CD4-positive, alpha-beta T cell treated with Interleukin-15 for 4 hours (primary cell): ENCODE data around the gene NLRP4.

ENCODE experiments used
- DNase-seq: peaks from one replicate; pipeline ENCODE4 v3.0.0-alpha.2; 2020; ENCODE audit warnings: low spot score

Gene NLRP4, protein sequence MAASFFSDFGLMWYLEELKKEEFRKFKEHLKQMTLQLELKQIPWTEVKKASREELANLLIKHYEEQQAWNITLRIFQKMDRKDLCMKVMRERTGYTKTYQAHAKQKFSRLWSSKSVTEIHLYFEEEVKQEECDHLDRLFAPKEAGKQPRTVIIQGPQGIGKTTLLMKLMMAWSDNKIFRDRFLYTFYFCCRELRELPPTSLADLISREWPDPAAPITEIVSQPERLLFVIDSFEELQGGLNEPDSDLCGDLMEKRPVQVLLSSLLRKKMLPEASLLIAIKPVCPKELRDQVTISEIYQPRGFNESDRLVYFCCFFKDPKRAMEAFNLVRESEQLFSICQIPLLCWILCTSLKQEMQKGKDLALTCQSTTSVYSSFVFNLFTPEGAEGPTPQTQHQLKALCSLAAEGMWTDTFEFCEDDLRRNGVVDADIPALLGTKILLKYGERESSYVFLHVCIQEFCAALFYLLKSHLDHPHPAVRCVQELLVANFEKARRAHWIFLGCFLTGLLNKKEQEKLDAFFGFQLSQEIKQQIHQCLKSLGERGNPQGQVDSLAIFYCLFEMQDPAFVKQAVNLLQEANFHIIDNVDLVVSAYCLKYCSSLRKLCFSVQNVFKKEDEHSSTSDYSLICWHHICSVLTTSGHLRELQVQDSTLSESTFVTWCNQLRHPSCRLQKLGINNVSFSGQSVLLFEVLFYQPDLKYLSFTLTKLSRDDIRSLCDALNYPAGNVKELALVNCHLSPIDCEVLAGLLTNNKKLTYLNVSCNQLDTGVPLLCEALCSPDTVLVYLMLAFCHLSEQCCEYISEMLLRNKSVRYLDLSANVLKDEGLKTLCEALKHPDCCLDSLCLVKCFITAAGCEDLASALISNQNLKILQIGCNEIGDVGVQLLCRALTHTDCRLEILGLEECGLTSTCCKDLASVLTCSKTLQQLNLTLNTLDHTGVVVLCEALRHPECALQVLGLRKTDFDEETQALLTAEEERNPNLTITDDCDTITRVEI

DNA sequence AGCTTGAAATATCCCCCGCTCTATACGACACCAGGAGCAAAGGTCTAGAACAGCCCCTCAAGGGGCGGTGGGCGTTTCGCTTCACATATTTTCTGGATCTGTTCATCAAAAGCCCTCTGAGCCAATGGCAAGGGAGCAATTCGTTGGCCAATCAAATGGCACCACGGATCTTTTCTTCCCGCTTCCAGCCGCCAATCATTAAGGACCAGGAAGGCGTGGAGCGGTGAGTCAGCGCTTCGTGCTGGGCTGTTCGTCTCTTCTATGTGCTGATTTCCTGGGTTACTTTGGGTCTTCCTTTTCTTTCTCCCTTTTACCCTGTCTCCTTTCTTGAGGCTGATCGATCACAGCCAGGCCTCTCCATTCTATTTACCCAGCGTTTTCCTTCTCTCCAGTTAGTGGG lies at the start of gene NLRP4:
Gene NLRP4 (plus strand): TSS at position 201 of the 400 bp plus-strand sequence. CDS start 15,541 bp downstream, outside the sequence.
- no peak for DNase-seq

DNA sequence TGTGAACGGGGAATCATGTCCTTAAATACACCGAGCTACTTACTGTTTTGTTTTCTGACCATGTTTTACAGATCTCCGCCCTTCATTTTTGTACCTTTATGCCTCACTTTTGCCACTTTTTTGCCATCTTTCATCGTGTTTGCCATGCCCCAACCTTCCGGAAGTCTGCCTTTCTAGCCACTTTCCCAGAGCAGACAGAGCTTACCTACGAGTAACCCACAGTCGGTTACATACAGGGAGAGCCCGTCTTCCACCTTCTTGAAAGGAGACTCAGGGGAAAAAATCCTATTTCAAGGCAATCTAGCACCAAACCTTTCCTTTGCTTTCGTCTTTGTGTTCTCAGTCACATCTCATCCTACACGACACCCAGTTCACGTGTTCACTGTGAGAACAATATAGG lies 41.3 kb upstream of the NLRP4 start:
- no peak for DNase-seq

DNA sequence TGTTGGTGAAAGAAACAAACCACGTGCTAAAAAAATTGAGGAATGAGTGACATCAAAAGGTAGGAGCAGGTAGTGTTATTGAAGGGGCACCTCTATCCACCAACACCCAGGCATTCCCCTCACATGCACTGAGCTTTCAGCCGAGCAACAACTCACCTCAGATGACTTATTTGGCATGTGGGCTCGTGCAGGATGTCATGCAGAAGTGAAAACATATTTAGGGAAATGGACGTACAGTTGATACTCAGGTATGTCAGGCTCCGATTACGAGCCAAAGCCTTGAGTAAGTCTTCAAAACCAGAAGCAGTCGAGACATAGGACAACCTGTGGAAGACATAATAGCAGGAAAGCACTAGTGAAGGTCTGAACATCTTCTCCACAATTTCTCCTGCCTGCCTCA lies 34.9 kb upstream of the NLRP4 start:
- DNase-seq = no peak

DNA sequence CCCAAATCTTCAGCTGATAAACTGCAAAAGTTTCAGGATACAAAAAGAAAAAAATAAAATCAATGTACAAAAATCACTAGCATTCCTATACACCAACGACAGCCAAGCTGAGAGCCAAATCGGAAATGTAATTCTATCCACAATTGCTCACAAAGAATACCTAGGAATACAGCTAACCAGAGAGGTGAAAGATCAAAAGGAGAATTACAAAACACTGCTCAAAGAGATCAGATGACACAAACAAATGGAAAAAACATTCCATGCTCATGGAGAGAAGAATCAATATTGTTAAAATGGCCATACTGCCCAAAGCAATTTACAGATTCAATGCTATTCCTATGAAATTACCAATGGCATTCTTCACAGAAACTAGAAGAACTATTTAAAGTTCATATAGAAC lies 34.1 kb upstream of the NLRP4 start:
- no peak for DNase-seq

DNA sequence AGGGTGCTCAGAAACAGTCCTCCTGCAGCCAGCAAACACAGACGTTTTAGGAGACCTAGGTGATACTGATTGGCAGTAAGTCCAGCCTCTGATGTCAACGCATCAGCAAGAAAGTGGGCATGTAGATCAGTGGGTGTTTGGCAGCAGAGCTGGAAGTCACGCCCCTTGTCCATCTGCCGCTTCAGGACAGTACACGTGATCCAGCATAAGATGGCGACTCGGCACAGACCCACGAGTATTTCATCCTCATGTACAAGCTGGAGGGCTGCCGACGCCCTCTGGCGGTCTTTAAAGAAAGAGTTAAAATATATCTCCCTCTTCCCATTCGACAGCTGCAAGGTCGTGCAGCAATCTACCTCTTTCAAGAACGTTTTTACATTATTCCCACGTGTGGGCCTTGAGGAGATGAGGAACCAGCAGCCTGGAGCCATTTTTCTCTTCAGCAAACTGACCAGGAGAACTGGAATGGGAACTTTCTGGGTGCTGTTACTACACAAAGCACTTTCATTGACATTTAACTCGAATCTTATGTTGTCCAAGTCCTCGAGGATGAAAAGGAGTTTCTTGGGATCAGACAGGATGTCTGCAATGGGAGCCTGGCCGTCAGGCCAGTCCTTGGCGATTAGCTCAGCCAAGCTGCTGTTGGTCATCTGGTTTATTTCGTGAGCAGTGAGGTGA lies 26.8 kb upstream of the NLRP4 start:
- peak; percentile 2 for DNase-seq

DNA sequence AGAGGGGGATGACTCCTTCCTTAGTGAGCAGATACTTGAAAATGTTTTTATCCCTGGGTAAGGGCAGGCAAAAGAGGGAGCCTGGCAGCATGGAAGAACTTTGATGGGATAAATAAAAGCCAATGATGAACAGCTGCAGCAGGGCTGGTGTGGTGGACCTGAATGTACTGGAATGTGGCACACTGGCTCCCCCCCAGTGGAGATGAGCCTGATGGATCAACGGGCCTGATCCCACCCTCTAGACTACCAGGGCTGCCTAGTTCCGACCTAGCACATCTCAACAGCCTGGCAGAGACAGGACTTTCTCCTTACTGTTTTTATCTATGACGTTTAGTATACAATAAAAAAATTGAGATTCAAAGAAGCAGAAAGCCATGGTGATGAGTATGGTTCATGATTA lies 25.0 kb upstream of the NLRP4 start:
- no peak for DNase-seq

DNA sequence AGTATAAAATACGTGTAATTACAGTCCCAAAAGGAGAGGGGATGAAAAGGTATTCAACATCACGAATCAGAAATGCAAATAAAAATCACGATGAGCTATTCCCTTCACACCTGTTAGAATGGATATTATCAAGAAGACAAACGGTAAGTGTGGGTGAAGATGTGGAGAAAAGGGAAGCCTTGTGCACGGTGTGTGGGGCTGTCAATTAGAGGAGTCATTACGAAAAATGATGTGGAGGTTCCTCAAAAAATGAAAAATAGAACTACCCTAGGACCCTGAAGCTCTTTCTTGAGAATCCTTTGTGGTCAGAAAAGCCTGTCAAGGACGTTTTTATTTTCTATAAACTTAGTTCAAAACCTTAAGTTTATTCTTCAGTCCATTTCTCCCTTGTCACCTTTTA lies 23.9 kb upstream of the NLRP4 start:
- DNase-seq = no peak

DNA sequence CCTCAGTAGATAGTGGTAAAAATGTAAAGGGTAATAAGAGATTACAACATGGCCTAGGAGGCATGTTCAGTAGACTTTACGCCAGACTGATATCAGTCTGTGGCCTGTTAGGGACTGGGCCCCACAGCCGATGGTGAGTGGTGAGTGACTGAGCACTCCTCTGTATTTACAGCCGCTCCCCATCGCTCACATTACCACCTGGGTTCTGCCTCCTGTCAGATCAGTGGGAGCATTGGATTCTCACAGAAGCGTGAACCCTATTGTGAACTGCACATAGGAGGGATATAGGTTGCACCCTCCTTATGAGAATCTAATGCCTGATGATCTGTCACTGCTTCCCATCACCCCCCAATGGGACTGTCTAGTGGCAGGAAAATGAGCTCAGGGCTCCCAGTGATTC lies 22.4 kb upstream of the NLRP4 start:
- no peak for DNase-seq

DNA sequence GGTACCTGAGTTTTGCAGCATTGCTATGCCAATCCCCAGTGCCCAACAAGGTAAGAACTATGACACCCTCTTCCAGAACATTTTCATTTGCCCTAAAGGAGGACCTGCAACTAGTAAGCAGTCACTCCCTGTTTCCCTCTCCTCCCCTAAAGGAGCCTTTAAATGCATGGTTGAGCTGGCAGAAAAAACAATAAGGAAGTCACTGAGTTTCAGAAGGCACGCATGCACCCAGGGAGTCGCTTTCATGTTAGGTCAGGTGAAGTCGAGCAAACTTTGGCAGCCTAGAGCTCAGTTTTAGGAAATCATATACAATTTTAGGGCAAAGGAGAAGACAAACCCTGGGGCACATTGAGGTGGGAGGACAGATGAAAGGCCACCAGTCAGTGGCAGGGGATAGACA lies 16.3 kb upstream of the NLRP4 start:
- DNase-seq = no peak

DNA sequence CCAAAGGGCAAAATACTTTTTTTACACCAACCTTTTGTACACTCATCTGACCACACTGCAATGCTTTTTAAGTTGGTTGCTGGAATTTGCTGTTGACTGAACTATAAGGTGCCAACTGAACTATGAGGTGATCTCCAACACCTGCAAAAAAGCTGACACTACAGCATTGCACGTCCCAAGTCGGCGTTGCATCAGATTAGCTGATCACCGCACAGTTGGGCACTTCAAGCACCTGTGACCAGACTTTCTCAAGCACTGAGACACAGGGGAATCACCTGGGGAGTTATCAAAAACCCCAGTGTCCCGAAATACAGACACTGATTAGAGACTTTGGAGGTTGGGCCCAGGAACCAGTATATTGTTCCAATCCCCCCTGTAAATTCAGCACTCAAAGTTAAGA lies 5.7 kb upstream of the NLRP4 start:
- DNase-seq = no peak

DNA sequence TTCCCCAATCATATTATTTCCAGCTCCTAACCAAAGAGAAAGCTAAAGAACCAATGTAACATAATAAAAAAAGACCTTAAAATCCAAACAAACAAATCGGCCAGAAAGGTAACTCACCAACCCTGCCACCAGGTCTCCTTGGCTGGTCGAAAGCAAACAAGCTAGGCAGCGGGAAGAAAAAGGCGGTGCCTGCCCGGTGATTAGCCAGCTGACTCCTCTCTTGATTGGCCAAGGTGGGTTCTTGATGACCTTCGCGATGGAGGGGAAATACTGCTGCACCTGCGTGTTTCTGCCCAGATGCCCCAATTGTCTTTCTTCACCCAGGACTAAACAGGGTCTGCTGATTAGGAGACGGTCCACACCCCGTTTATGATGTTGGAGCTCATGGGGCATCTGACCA lies 4.5 kb upstream of the NLRP4 start, which contains the start of gene NLRP11:
Gene NLRP11 (minus strand): TSS at position 154 of the 400 bp plus-strand sequence. CDS start 13,825 bp downstream, outside the sequence.
- DNase-seq = no peak

DNA sequence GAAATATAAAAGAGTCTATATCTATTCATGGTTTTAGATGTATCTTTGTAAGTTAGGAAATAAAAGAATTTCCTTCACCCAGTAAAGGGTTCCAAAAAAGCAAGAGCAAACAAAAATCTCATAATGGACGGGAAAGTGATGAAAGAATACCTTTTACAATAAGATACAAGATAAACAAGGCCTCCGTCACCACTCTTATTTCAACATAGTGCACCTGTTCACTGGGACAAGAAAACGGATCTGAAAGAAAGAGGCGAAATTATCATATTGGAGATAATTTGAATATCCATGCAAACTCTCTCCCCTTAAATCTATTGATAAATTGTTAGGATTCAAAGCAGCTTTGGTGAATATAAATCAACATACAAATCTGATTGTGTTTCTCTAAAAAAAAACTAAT lies 3.7 kb upstream of the NLRP4 start:
- DNase-seq = no peak

DNA sequence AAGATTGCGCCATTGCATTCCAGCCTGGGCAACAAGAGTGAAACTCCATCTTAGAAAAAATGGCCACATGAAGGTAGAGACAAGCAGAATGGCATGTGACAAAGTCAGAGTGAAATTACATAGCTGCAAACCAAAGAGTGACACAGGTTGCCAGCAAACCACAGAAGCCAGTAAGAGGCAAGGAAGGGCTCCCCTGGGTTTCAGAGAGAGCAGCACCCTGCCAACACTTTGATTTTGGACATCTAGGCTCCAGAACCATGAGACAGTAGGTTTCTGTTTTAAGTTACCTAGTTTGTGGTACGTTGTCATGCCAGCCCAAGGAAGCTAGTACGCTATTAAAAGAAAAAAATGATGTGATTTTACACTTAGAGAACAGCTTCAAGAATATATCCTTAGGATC lies 1.9 kb downstream of the NLRP4 start:
- DNase-seq = no peak

DNA sequence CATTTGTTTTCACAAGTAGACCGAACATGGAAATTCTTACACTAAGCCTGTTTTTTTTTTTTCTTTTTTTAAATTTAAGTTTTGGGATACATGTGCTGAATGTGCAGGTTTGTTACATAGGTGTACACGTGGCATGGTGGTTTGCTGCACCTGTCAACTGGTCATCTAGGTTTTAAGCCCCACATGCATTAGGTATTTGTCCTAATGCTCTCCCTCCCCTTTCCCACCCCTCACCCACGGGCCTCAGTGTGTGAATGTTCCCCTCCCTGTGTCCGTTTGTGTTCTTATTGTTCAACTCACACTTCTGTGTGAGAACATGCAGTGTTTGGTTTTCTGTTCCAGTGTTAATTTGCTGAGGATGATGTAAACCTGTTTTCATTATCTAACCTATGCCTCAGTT lies 2.6 kb downstream of the NLRP4 start:
- DNase-seq = no peak

DNA sequence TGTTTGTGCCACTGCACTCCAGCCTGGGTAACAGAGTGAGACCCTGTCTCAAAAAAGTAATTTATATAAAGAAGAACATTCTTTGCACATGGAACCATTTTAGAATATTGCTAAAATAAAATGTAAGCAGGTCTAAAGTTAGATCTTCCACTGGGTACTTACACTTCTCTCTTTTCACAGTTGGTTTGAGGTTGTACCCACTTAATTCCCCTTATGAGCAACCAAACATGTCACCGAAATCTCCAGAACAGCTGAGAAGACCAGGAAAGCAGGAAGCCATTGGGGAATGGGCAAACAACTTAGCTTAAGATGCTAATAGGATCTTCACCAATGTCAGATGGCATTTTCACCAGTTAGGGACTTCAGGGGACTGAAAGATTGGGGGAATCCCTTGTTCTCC lies 18.8 kb downstream of the NLRP4 start:
- no peak for DNase-seq

DNA sequence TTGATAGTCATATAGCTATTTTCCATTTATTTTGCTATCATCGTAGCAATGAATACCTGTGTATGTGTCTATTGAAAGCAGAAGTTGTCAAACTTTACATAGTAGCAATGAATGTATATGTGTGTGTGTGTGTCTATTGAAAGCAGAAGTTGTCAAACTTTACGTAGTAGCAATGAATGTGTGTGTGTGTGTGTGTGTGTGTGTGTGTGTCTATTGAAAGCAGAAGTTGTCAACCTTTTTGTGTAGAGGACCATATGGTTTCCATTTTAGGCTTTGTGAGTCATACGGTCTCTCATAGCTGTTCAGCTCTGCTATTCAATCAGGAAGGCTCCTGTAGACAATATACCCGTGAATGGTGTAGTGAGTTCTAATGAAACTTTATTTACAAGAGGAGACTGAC lies 20.8 kb downstream of the NLRP4 start:
- no peak for DNase-seq

DNA sequence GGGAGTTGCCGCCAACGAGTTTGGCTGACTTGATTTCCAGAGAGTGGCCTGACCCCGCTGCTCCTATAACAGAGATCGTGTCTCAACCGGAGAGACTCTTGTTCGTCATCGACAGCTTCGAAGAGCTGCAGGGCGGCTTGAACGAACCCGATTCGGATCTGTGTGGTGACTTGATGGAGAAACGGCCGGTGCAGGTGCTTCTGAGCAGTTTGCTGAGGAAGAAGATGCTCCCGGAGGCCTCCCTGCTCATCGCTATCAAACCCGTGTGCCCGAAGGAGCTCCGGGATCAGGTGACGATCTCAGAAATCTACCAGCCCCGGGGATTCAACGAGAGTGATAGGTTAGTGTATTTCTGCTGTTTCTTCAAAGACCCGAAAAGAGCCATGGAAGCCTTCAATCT lies 21.6 kb downstream of the NLRP4 start:
- DNase-seq = no peak

DNA sequence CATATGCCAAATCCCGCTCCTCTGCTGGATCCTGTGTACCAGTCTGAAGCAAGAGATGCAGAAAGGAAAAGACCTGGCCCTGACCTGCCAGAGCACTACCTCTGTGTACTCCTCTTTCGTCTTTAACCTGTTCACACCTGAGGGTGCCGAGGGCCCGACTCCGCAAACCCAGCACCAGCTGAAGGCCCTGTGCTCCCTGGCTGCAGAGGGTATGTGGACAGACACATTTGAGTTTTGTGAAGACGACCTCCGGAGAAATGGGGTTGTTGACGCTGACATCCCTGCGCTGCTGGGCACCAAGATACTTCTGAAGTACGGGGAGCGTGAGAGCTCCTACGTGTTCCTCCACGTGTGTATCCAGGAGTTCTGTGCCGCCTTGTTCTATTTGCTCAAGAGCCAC lies 22.1 kb downstream of the NLRP4 start:
- DNase-seq = no peak

DNA sequence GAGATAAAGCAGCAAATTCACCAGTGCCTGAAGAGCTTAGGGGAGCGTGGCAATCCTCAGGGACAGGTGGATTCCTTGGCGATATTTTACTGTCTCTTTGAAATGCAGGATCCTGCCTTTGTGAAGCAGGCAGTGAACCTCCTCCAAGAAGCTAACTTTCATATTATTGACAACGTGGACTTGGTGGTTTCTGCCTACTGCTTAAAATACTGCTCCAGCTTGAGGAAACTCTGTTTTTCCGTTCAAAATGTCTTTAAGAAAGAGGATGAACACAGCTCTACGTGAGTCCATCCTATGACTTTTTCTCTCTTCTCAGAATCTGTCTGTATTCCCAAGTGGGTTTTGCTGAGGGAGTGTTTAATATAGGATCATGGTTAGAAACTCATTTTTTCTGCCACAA lies 22.6 kb downstream of the NLRP4 start:
- DNase-seq = no peak

DNA sequence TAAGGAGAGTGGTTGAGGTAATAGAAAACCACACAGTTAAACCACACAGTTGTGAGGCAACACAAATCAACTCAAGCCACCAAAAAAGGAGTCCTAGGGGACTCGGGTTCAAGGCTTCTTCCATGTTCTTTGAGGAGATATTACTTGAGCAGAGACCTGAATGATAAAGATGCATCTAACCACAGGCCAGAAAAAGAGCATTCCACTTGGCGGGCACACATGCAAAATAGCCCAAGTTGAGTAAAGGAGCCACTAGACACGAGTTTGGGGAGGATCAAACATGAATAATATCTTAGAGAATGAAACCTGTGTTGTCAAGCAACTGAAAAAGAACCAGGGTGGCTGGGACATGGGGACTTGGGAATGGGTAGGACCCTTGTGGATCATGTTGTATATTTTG lies 30.2 kb downstream of the NLRP4 start:
- no peak for DNase-seq

DNA sequence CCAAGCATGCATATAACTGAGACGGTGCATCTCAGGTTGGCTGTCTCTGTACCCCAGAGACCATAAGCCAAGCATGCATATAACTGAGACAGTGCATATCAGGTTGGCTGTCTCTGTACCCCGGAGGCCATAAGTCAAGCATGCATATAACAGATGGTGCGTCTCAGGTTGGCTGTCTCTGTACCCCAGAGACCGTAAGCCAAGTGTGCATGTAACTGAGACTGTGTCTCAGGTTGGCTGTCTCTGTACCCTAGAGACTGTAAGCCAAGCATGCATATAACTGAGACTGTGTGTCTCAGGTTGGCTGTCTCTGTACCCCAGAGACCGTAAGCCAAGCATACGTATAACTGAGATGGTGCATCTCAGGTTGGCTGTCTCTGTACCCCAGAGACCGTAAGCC lies 30.8 kb downstream of the NLRP4 start:
- DNase-seq = no peak

DNA sequence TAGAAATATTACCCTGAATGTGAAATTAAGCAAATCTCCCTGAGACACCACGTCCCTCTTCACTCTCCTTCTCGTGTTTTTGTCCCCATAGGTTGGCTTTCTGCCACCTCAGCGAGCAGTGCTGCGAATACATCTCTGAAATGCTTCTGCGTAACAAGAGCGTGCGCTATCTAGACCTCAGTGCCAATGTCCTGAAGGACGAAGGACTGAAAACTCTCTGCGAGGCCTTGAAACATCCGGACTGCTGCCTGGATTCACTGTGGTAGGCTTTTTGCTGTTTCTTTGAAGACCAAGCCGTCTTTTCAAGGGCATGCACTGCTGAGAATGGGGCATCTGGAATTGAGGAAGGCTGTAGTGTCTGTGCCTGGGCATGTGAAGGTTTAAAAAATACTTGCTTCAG lies 34.4 kb downstream of the NLRP4 start:
- DNase-seq = no peak
